Progenitor cell of endocrine pancreas (in vitro differentiated cells): ENCODE data around the gene BAZ2B. TPM values are rescaled to one million over a fixed set of nuclear protein-coding genes. Genes with fewer than 3 reads are reported as not detected.

Experiments used
- DNase-seq: peaks from one replicate; pipeline ENCODE4 v3.0.0; 2021; ENCODE audit warnings: low spot score; ENCODE audit not compliant: unreplicated experiment
- H3K27ac Mint-ChIP-seq: 2 replicates; pipeline ENCODE4 v1.8.0; 2021; ENCODE audit warnings: mild to moderate bottlenecking, moderate library complexity, mixed read lengths
- H3K27me3 Mint-ChIP-seq: 2 replicates; pipeline ENCODE4 v1.8.0; 2021; ENCODE audit warnings: mixed read lengths
- H3K36me3 Mint-ChIP-seq: 2 replicates; pipeline ENCODE4 v1.8.0; 2022; ENCODE audit warnings: mixed read lengths; ENCODE audit not compliant: insufficient read depth
- H3K4me1 Mint-ChIP-seq: 2 replicates; pipeline ENCODE4 v1.8.0; 2021; ENCODE audit warnings: low read depth, mixed read lengths
- H3K4me3 Mint-ChIP-seq: 2 replicates; pipeline ENCODE4 v1.8.0; 2021; ENCODE audit warnings: low read depth, mild to moderate bottlenecking, moderate library complexity, mixed read lengths
- H3K9me3 Mint-ChIP-seq: 2 replicates; pipeline ENCODE4 v1.8.0; 2021; ENCODE audit warnings: low read depth, mixed read lengths
- long read RNA-seq: library from polyadenylated mRNA; unstranded; transcript quantifications from one replicate; pipeline ENCODE4 v2.0.0, GENCODE V29; 2020
- total RNA-seq: library from RNA; stranded (reverse); gene quantifications from 2 replicates; pipeline ENCODE4 v1.2.1, GENCODE V29; 2021
- TF ChIP-seq, protein P1 (sequence below): fragments of 200-600 bp; sonication (generic); IDR thresholded peaks from one replicate; pipeline ENCODE4 v1.5.0; 2021; ENCODE audit warnings: antibody characterized with exemption, mild to moderate bottlenecking; ENCODE audit not compliant: unreplicated experiment

BAZ2B gene, protein sequence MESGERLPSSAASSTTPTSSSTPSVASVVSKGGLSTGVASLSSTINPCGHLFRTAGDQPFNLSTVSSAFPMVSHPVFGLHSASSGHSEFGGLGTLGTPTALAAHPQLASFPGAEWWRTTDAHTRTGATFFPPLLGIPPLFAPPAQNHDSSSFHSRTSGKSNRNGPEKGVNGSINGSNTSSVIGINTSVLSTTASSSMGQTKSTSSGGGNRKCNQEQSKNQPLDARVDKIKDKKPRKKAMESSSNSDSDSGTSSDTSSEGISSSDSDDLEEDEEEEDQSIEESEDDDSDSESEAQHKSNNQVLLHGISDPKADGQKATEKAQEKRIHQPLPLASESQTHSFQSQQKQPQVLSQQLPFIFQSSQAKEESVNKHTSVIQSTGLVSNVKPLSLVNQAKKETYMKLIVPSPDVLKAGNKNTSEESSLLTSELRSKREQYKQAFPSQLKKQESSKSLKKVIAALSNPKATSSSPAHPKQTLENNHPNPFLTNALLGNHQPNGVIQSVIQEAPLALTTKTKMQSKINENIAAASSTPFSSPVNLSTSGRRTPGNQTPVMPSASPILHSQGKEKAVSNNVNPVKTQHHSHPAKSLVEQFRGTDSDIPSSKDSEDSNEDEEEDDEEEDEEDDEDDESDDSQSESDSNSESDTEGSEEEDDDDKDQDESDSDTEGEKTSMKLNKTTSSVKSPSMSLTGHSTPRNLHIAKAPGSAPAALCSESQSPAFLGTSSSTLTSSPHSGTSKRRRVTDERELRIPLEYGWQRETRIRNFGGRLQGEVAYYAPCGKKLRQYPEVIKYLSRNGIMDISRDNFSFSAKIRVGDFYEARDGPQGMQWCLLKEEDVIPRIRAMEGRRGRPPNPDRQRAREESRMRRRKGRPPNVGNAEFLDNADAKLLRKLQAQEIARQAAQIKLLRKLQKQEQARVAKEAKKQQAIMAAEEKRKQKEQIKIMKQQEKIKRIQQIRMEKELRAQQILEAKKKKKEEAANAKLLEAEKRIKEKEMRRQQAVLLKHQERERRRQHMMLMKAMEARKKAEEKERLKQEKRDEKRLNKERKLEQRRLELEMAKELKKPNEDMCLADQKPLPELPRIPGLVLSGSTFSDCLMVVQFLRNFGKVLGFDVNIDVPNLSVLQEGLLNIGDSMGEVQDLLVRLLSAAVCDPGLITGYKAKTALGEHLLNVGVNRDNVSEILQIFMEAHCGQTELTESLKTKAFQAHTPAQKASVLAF (N-terminal part only)
- 150 and 155 TPM in 2 replicates for total RNA-seq
- long read RNA-seq, full-length matches to known transcripts = 2 of 424 reads
- long read RNA-seq, partial matches to known transcripts = 320 of 424 reads
- long read RNA-seq, other reads (novel, unspliced or antisense) = 102 of 424 reads

DNA sequence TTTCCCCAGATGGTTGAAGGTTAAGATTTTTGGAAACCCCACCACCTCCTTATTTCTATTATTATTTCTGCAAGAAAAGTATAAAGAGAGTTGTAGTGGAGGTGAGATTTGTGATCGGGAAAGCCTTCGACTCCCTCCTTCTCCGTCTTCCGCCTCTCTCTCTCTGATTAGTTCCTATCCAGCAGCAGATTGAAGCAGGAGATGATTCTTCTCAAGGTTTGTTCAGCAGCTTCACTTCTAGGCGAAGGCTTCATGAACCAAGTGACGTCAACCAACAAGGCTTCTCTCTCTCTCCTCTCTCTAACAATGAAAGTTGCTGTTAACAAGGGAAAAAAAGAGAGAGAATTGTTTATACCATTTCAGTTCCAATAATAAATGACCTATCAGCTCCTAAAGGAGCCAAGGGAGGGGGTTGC lies at the start of gene BAZ2B:
TSS of gene BAZ2B (minus strand) at position 263 of the 416 bp plus-strand sequence. CDS start 137,829 bp downstream, outside the sequence.
- Mint-ChIP-seq H3K27ac (peak within 1 kb of the TSS; percentile 98), H3K9me3 (no peaks in the 10 kb centered on the region), H3K36me3 (no peaks in the 10 kb centered on the region), H3K27me3 (no peaks in the 10 kb centered on the region), H3K4me3 (peak within 1 kb of the TSS; percentile 80), H3K4me1 (peaks cover 42% of the 10 kb centered on the region)
- TF ChIP-seq, protein P1, sequence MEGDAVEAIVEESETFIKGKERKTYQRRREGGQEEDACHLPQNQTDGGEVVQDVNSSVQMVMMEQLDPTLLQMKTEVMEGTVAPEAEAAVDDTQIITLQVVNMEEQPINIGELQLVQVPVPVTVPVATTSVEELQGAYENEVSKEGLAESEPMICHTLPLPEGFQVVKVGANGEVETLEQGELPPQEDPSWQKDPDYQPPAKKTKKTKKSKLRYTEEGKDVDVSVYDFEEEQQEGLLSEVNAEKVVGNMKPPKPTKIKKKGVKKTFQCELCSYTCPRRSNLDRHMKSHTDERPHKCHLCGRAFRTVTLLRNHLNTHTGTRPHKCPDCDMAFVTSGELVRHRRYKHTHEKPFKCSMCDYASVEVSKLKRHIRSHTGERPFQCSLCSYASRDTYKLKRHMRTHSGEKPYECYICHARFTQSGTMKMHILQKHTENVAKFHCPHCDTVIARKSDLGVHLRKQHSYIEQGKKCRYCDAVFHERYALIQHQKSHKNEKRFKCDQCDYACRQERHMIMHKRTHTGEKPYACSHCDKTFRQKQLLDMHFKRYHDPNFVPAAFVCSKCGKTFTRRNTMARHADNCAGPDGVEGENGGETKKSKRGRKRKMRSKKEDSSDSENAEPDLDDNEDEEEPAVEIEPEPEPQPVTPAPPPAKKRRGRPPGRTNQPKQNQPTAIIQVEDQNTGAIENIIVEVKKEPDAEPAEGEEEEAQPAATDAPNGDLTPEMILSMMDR = no peak
- DNase-seq = peak; percentile 15

DNA sequence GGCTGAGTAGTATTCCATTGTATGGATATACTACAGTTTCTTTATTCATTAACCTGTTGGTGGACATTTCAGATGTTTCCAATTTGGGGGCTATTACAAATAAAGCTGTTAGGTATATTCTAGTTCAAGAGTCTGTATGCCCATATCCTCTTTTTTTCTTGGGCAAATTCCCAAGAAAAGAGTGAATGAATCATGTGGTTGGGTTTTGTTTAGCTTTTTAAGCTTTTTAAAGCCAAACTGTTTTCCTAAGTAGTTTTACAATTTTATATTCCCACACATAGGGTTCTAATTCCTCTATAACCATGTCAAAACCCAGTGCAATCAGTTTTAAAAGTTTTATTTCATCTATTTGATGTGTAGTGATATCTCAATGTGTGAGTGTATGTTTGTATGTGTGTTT lies 44.9 kb upstream of the BAZ2B start:
- DNase-seq = no peak
- H3K36me3 Mint-ChIP-seq = no peaks in the 10 kb centered on the region
- H3K4me3 Mint-ChIP-seq = no peak overlapping the region
- no peak overlapping the region for H3K27ac Mint-ChIP-seq
- H3K9me3 Mint-ChIP-seq = peaks cover 3% of the 10 kb centered on the region
- H3K4me1 Mint-ChIP-seq = no peaks in the 10 kb centered on the region
- H3K27me3 Mint-ChIP-seq = no peaks in the 10 kb centered on the region
- TF ChIP-seq, protein P1 = no peak

DNA sequence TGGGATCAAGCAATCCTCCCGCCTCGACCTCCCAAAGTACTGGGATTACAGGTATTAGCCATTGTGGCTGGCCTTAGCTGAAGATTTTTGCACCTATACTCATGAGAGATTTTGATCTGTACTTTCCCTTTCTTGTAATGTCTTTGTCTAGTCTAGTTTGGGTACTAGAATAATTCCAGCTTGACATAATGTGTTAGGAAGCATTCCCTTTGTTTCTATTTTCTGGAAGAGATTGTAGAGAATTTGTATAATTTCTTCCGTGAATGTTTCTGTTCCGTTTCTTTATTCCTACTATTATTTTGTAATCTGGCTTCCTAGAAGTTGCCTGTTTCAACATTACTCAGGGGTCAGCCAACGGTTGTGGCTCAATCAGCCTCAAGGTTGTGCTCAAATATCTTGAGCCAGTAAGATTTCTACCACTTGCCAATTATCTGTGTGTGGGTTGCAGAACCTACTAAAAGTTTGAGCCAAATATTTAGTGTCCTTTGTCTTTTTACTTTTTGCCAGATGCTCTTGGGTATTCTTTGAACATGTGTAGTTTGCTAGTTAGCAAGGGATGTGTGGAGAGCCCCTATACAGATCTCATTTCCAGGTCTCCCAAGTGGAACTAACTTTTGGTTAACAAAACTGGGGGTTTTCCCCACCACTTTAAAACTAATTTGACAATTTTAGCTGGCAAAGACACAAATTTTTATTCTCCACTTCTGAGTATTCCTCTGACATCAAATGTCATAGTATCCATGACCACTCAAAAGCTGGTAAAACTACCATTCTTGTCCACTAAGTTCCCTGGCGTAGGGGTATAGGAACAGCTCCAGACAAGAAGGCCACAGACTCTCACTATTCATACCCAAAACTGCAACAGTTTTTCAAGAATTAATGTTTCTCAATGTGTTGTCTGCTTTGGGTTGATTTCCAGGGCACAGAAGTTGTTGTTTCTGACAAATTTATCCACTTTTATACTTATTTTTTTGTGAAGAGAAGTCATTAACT lies 42.8 kb upstream of the BAZ2B start:
- Mint-ChIP-seq H3K4me1 (no peaks in the 10 kb centered on the region), H3K4me3 (no peak overlapping the region), H3K9me3 (peaks cover 3% of the 10 kb centered on the region), H3K36me3 (no peaks in the 10 kb centered on the region), H3K27me3 (no peaks in the 10 kb centered on the region), H3K27ac (no peak overlapping the region)
- TF ChIP-seq, protein P1 = no peak
- DNase-seq = no peak

DNA sequence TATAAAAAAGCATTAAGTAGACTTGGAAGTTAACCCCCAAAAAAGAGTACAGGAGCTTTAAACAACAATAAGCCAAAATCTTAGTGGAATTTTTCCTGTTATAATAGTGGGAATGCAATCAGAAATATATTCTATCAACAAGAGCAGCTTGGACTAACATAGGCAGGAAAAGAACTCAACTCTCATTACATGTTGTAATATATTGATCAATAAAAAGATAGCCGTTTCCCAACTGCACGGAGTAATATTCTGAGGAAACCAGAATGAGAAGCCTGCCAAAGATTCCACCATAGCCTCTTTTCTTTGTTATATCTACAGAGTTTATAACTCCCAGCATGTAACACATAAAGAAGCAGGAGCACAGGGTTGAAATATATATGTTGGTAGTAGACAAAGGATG lies 37.6 kb upstream of the BAZ2B start:
- Mint-ChIP-seq H3K4me3 (no peak overlapping the region), H3K4me1 (peaks cover 4% of the 10 kb centered on the region), H3K36me3 (no peaks in the 10 kb centered on the region), H3K27me3 (no peaks in the 10 kb centered on the region), H3K9me3 (peaks cover 3% of the 10 kb centered on the region), H3K27ac (no peak overlapping the region)
- no peak for DNase-seq
- TF ChIP-seq, protein P1 = no peak
